Kidney epithelial cell (primary cell): Measurements from ENCODE around the gene DDX42. TPM values are rescaled to one million over a fixed set of nuclear protein-coding genes. Genes with fewer than 3 reads are reported as not detected.

Experiments used
- DNase-seq: peaks from one replicate; pipeline ENCODE4 v3.0.0-alpha.2; 2010; ENCODE audit warnings: low read depth
- H3K27me3 ChIP-seq: 2 replicates; pipeline ENCODE4 v1.6.0; 2011; ENCODE audit warnings: low read length; ENCODE audit not compliant: control insufficient read depth, insufficient read depth
- H3K36me3 ChIP-seq: 2 replicates; pipeline ENCODE4 v1.5.1; 2011; ENCODE audit warnings: low read length; ENCODE audit not compliant: control insufficient read depth, insufficient read depth
- H3K4me3 ChIP-seq: 2 replicates; pipeline ENCODE4 v1.5.1; 2011; ENCODE audit warnings: low read depth, mild to moderate bottlenecking, control low read depth, low read length
- total RNA-seq: library from RNA; depleted of rRNA; stranded (reverse); fragments of >200 nt; gene quantifications from 2 replicates; pipeline ENCODE4 v1.2.3, GENCODE V29; 2015
- TF ChIP-seq, protein P1 (sequence below): IDR thresholded peaks from 2 replicates; pipeline ENCODE4 v1.5.1; 2011; ENCODE audit warnings: mild to moderate bottlenecking, moderate library complexity, low read length, control low read depth, inconsistent platforms; ENCODE audit not compliant: insufficient read depth, poor library complexity, severe bottlenecking

DDX42 gene, protein sequence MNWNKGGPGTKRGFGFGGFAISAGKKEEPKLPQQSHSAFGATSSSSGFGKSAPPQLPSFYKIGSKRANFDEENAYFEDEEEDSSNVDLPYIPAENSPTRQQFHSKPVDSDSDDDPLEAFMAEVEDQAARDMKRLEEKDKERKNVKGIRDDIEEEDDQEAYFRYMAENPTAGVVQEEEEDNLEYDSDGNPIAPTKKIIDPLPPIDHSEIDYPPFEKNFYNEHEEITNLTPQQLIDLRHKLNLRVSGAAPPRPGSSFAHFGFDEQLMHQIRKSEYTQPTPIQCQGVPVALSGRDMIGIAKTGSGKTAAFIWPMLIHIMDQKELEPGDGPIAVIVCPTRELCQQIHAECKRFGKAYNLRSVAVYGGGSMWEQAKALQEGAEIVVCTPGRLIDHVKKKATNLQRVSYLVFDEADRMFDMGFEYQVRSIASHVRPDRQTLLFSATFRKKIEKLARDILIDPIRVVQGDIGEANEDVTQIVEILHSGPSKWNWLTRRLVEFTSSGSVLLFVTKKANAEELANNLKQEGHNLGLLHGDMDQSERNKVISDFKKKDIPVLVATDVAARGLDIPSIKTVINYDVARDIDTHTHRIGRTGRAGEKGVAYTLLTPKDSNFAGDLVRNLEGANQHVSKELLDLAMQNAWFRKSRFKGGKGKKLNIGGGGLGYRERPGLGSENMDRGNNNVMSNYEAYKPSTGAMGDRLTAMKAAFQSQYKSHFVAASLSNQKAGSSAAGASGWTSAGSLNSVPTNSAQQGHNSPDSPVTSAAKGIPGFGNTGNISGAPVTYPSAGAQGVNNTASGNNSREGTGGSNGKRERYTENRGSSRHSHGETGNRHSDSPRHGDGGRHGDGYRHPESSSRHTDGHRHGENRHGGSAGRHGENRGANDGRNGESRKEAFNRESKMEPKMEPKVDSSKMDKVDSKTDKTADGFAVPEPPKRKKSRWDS
- 55.1 and 55.7 TPM in 2 replicates for total RNA-seq

DNA sequence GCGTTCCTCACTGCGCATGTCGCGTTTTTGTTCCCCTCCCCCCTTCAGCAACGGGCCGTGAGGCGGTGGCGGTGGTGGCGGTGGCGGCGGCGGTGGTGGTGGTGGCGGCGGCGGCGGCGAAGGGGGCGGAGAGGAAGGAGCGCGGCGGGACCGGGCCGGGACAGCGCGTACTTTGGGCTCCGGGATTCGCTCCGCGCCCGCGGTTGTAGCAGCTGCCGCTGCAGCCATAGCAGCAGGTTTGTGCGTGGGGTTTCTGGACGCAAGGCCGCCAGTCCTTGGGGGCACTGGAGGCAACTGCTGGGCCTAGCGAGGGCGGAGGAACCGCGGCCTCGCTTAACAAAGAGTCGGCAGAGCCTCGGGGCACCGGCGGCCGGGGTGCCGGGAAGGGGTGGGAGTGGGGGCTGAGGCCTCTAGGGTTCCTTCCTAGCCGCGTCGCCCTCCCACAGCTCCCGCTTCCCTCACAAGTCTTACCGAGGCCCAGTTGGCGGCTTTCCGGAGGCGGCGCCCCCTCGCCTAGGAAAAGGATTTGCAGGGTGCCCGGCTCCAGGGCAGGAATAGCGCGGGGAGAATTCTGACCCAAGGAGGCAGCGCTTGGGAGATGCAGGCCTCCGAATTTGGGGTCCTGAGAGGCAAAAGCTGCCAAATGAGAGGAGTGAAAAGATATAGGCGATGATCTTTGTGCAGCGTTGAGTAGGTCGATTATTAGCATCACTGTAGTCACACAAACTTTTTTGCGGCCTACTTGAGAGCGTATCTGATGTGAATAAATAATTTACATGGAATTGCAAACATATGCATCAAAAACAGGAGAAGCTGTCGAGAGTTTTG, at the start of gene DDX42:
DDX42 (plus strand) TSS at position 30 of the 828 bp plus-strand sequence. CDS start 12,880 bp downstream, outside the sequence.
- no peaks in the 10 kb centered on the region for H3K27me3 ChIP-seq
- TF ChIP-seq, protein P1, sequence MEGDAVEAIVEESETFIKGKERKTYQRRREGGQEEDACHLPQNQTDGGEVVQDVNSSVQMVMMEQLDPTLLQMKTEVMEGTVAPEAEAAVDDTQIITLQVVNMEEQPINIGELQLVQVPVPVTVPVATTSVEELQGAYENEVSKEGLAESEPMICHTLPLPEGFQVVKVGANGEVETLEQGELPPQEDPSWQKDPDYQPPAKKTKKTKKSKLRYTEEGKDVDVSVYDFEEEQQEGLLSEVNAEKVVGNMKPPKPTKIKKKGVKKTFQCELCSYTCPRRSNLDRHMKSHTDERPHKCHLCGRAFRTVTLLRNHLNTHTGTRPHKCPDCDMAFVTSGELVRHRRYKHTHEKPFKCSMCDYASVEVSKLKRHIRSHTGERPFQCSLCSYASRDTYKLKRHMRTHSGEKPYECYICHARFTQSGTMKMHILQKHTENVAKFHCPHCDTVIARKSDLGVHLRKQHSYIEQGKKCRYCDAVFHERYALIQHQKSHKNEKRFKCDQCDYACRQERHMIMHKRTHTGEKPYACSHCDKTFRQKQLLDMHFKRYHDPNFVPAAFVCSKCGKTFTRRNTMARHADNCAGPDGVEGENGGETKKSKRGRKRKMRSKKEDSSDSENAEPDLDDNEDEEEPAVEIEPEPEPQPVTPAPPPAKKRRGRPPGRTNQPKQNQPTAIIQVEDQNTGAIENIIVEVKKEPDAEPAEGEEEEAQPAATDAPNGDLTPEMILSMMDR: peak; percentile 10
- DNase-seq: no peak
- no peaks in the 10 kb centered on the region for H3K36me3 ChIP-seq
- peak within 1 kb of the TSS; percentile 95 for H3K4me3 ChIP-seq

DNA sequence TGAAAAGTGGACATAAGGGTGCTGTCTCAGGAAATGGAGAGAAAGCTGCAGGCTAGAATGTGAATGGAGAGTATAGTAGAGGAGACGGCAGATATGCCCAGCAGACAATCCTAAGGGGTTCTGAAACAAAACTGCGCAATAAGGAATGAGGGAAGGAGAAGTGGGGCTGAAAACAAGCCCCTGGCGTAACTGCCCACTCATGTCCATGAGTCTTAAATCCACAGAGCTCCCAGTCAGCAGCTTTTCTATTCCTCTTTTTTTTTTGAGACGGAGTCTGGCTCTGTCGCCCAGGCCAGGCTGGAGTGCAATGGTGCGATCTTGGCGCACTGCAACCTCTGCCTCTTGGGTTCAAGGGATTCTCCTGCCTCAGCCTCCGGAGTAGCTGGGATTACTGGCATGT, 38.3 kb upstream of the DDX42 start:
- H3K36me3 ChIP-seq: no peaks in the 10 kb centered on the region
- H3K4me3 ChIP-seq: no peak overlapping the region
- no peak for DNase-seq
- H3K27me3 ChIP-seq: no peaks in the 10 kb centered on the region
- TF ChIP-seq, protein P1: no peak

DNA sequence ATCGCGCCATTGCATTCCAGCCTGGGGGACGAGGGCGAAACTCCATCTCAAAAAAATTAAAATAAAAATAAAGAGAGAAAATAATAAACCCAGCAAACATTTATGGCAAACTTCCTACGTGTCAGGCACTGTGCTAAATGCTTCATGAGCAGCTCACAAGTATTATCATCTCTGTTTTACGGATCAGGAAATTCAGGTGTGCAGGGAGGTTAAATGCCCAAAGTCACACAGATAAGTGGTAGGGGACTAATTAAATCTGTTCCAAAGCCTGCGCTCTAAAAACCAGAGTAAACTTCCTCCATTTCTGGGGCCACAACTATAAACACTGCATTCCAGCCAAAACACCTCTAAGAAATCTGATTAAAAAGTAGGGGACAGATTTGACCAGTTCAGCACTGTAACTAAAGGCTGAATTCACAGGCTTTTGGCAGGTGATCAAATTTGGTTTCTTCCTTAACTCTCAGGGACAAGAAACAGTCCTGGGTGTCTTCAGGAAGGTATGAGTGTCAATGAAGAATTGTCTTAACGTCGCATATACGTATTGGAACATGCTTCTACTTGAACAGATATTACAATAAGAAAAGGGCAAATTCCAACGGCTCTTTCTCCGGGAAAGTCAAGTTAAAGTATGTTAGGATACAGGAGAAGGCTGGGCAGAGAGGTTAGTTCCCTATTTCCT, 33.4 kb upstream of the DDX42 start:
- no peaks in the 10 kb centered on the region for H3K36me3 ChIP-seq
- no peaks in the 10 kb centered on the region for H3K27me3 ChIP-seq
- peak overlapping the region; percentile 91 for H3K4me3 ChIP-seq
- TF ChIP-seq, protein P1: no peak
- DNase-seq: no peak

DNA sequence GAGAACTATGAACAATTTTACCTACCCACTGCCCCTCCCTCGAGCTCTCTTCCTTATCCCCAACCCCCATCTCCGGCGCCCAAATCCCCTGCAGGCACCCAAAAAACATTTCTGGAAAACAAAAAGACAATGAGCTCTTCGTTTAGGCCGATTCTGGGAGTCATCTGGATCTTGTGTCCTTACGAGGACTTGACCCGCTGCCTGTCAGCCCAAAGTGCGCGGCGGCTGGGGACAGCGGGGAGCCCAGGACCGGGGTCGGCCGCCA, 32.9 kb upstream of the DDX42 start:
- H3K27me3 ChIP-seq: no peaks in the 10 kb centered on the region
- no peak for DNase-seq
- no peaks in the 10 kb centered on the region for H3K36me3 ChIP-seq
- H3K4me3 ChIP-seq: peak overlapping the region; percentile 91
- TF ChIP-seq, protein P1: no peak

DNA sequence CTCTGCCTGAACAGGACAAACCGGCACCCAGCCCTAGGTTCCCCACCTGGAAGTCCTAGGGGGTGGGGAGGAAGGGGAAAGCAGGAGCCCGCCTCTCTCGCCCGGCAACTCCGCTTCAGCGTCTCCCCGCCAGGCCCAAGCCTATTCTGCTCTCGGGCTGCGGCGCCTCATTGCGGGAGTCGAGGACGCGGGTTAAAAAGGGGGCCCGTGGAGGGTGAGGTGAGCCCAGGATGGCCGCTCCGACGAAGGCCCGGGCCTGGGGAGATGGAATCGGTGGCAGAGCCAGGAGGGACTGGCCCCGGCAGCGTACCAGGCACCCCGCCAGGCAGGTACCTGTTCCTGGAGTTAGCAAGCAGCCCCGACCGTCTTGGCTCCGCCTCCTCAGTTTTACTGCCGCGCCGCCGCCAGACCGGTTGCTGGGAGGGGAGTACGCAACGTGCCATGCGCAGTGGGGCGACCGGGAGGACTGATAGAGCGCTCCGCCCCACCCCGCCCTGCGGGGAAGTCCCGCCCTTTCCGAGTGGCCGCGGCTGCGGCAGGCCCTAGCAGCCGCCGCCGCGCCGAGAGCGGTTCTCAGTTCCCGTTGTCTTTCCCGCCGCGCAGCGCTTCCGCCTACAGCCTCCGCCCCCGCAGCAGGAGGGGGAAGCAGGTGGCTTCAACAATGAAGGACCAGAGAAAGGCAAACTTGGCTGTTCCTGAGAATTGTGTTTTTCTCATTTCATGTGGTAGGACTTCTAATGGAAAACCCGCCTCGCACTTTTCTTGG, 32.4 kb upstream of the DDX42 start, which contains the start of gene STRADA:
STRADA (minus strand) TSS at position 392 of the 766 bp plus-strand sequence. CDS start 13,430 bp downstream, outside the sequence.
- Histone ChIP-seq H3K36me3 (no peaks in the 10 kb centered on the region), H3K27me3 (no peaks in the 10 kb centered on the region), H3K4me3 (peak within 1 kb of the TSS; percentile 91)
- TF ChIP-seq, protein P1: no peak
- DNase-seq: peak; percentile 94
